GM23338 (cell line): ENCODE data around the gene EFCAB6. TPM values are rescaled to one million over a fixed set of nuclear protein-coding genes. Genes with fewer than 3 reads are reported as not detected.

Experiments used
- ATAC-seq: fragments of 200-7000 bp; cut with Tn5 transposase; 3 replicates; pipeline ENCODE4 v1.9.1; 2020
- DNase-seq: peaks from one replicate; pipeline ENCODE4 v3.0.0-alpha.2; 2015; ENCODE audit warnings: low spot score
- H2AFZ ChIP-seq: fragments of 200-600 bp; sonication (generic); 2 replicates; pipeline ENCODE4 v1.8.0; 2016; ENCODE audit warnings: antibody characterized with exemption, mild to moderate bottlenecking, moderate library complexity
- H3F3A ChIP-seq: fragments of 200-600 bp; sonication (generic); replicated peaks from 2 replicates; pipeline ENCODE4 v1.8.0; 2017; ENCODE audit warnings: antibody characterized with exemption, mixed run types, low read depth
- H3K27ac ChIP-seq: fragments of 200-600 bp; sonication (generic); 2 replicates; pipeline ENCODE4 v1.6.1; 2016; ENCODE audit warnings: low read depth
- H3K27me3 ChIP-seq: fragments of 200-600 bp; sonication (generic); 2 replicates; pipeline ENCODE4 v1.8.0; 2016; ENCODE audit warnings: mild to moderate bottlenecking, mixed run types, moderate library complexity; ENCODE audit not compliant: insufficient read depth
- H3K36me3 ChIP-seq: fragments of 200-600 bp; sonication (generic); 2 replicates; pipeline ENCODE4 v1.8.0; 2016; ENCODE audit warnings: mild to moderate bottlenecking; ENCODE audit not compliant: insufficient read depth
- H3K4me1 ChIP-seq: fragments of 200-600 bp; sonication (generic); 2 replicates; pipeline ENCODE4 v1.8.0; 2016; ENCODE audit warnings: mild to moderate bottlenecking, moderate library complexity; ENCODE audit not compliant: insufficient read depth
- H3K4me2 ChIP-seq: fragments of 200-600 bp; sonication (generic); 2 replicates; pipeline ENCODE4 v1.7.1; 2017; ENCODE audit warnings: mixed run types
- H3K4me3 ChIP-seq: fragments of 200-600 bp; sonication (generic); 2 replicates; pipeline ENCODE4 v1.6.1; 2016; ENCODE audit warnings: mixed run types
- H3K79me2 ChIP-seq: fragments of 200-600 bp; sonication (generic); replicated peaks from 2 replicates; pipeline ENCODE4 v1.8.0; 2017; ENCODE audit warnings: mild to moderate bottlenecking; ENCODE audit not compliant: insufficient read depth
- H3K9me2 ChIP-seq: fragments of 200-600 bp; sonication (generic); 2 replicates; pipeline ENCODE4 v1.8.0; 2017; ENCODE audit not compliant: insufficient read depth
- H4K20me1 ChIP-seq: fragments of 200-600 bp; sonication (generic); replicated peaks from 2 replicates; pipeline ENCODE4 v1.8.0; 2017; ENCODE audit warnings: mild to moderate bottlenecking; ENCODE audit not compliant: insufficient read depth
- H3K27ac Mint-ChIP-seq: 2 replicates; pipeline ENCODE4 v1.8.0; 2020; ENCODE audit warnings: inconsistent platforms, mild to moderate bottlenecking, moderate library complexity, mixed read lengths
- H3K27me3 Mint-ChIP-seq: 3 replicates; pipeline ENCODE4 v1.8.0; 2022; ENCODE audit warnings: low read depth, mild to moderate bottlenecking, moderate library complexity, mixed read lengths, inconsistent platforms; ENCODE audit not compliant: insufficient read depth, poor library complexity
- H3K36me3 Mint-ChIP-seq: 3 replicates; pipeline ENCODE4 v1.8.0; 2021; ENCODE audit warnings: low read depth, mild to moderate bottlenecking, inconsistent platforms, moderate library complexity, mixed read lengths
- H3K4me1 Mint-ChIP-seq: 3 replicates; pipeline ENCODE4 v1.8.0; 2020; ENCODE audit warnings: mild to moderate bottlenecking, inconsistent platforms, mixed read lengths
- H3K4me3 Mint-ChIP-seq: 3 replicates; pipeline ENCODE4 v1.8.0; 2021; ENCODE audit warnings: moderate library complexity, mild to moderate bottlenecking, inconsistent platforms, mixed read lengths
- H3K9me3 Mint-ChIP-seq: 3 replicates; pipeline ENCODE4 v1.8.0; 2020; ENCODE audit warnings: moderate library complexity, mild to moderate bottlenecking, inconsistent platforms, mixed read lengths
- CREB1 ChIP-seq: fragments of 250-450 bp; sonication (Bioruptor Pico); IDR thresholded peaks from 2 replicates; pipeline ENCODE4 v1.5.0; 2020; ENCODE audit warnings: low read depth, mild to moderate bottlenecking, moderate library complexity
- ETS1 ChIP-seq: IDR thresholded peaks from 2 replicates; pipeline ENCODE4 v1.6.1; 2016; ENCODE audit warnings: antibody characterized with exemption
- EZH2phosphoT487 ChIP-seq: fragments of 200-600 bp; sonication (generic); IDR thresholded peaks from one replicate; pipeline ENCODE4 v1.8.1; 2018; ENCODE audit warnings: antibody characterized with exemption; ENCODE audit not compliant: unreplicated experiment
- NANOG ChIP-seq: IDR thresholded peaks from 2 replicates; pipeline ENCODE4 v1.6.1; 2016; ENCODE audit warnings: antibody characterized with exemption, borderline replicate concordance
- STAT1 ChIP-seq: IDR thresholded peaks from one replicate; pipeline ENCODE4 v1.6.1; 2016; ENCODE audit warnings: antibody characterized with exemption; ENCODE audit not compliant: unreplicated experiment
- ZNF331 ChIP-seq: fragments of 250-450 bp; sonication (Bioruptor Pico); IDR thresholded peaks from 2 replicates; pipeline ENCODE4 v1.5.0; 2020; ENCODE audit warnings: low read depth, mild to moderate bottlenecking, moderate library complexity
- ZNF462 ChIP-seq: fragments of 250-450 bp; sonication (Bioruptor Pico); IDR thresholded peaks from 2 replicates; pipeline ENCODE4 v1.5.0; 2020; ENCODE audit warnings: mild to moderate bottlenecking, moderate library complexity
- polyA plus RNA-seq: library from polyadenylated mRNA; unstranded; fragments of >200 nt; fragmentation: Nextera tagmentation; extraction: Ambion mirVana; gene quantifications from 2 replicates; pipeline ENCODE4 v1.2.1, GENCODE V29; 2016
- total RNA-seq: library from RNA; depleted of rRNA; stranded (reverse); fragments of >200 nt; shearing (Covaris generic); gene quantifications from 2 replicates; pipeline ENCODE4 v1.2.3, GENCODE V29; 2014

The EFCAB6 gene
- total and polyA plus RNA-seq, 2 experiments from 2014 or later: 1.1 to 1.8 TPM

GRCh38 chr22:43838571-43839307 is 26.6 kb upstream of the EFCAB6 start:
- no peak overlapping the region for H2AFZ ChIP-seq
- peaks cover 7% of the 10 kb centered on the region for H3K4me1 Mint-ChIP-seq

More at GRCh38 chr22:43838571-43839307, 26.6 kb upstream of the EFCAB6 start:
- Mint-ChIP-seq H3K9me3 (no peaks in the 10 kb centered on the region), H3K27ac (no peak overlapping the region), H3K36me3 (peaks cover 16% of the 10 kb centered on the region; the same call in 2 of the 3 replicates), H3K4me3 (no peak overlapping the region), H3K27me3 (peaks cover 12% of the 10 kb centered on the region)
- no peak overlapping the region for H3K27ac ChIP-seq
- no peaks in the 10 kb centered on the region; the same call in 1 of the 2 replicates for H4K20me1 ChIP-seq
- no peaks in the 10 kb centered on the region for H3K27me3 ChIP-seq
- H3K4me2 ChIP-seq: no peak overlapping the region
- H3K36me3 ChIP-seq: no peaks in the 10 kb centered on the region
- TF ChIP-seq NANOG (no peak), STAT1 (no peak), ZNF331 (CRISPR knock-in tag) (no peak), ETS1 (no peak), CREB1 (no peak), EZH2phosphoT487 (no peak), ZNF462 (CRISPR knock-in tag) (no peak)
- ATAC-seq (no peak), DNase-seq (no peak)
- H3K4me1 ChIP-seq: no peaks in the 10 kb centered on the region
- H3K79me2 ChIP-seq: peaks cover 20% of the 10 kb centered on the region
- no peaks in the 10 kb centered on the region for H3F3A ChIP-seq
- H3K4me3 ChIP-seq: no peak overlapping the region
- H3K9me2 ChIP-seq: no peaks in the 10 kb centered on the region
